ENCODE measurements around the gene CTLA4.

CTLA4 gene

DNA sequence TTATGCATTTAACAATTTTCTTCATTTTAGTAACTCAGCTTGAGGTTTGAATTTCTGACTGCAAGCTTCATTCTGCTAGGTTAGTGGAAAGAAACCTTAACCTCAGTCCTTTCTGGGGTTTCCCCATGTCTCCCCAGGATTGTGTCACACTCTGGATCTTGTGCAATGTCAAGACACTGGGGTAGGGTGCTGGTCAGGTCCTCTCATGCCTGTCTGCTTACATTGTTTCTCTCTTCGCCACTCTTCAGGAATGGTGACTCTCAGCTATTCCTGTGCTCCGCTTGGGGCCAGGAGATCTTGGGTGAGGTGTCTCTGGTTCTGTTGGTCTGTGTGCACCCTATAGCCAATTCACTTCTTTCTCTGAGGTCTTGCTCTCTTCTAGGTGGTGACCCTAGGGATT, 23.9 kb downstream of the CTLA4 start:
- no peak for DNase-seq (ENCODE audit: low spot score)

GRCh38 chr2:203892207-203892606, 24.6 kb downstream of the CTLA4 start:
- DNase-seq (ENCODE audit: low spot score): no peak

DNA sequence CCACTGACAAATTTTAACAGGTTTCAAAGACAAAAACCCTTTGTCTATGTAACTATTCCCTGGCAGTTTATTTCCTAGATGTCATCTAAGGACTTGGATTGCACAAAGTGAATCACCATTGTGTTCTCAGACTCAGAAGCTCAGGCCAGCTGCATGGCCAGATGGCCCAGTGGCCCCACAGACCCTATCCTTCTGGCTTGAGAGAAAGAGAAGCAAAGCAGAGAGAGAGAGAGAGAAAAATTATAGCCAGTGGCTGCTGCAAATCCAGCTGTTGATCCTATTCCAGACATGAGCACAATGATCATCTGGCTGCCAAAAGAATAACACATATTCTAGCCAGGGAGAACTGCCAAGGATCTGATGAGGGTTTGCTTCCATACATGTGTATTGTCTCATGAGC, 25.8 kb downstream of the CTLA4 start:
- no peak for DNase-seq (ENCODE audit: low spot score)

DNA sequence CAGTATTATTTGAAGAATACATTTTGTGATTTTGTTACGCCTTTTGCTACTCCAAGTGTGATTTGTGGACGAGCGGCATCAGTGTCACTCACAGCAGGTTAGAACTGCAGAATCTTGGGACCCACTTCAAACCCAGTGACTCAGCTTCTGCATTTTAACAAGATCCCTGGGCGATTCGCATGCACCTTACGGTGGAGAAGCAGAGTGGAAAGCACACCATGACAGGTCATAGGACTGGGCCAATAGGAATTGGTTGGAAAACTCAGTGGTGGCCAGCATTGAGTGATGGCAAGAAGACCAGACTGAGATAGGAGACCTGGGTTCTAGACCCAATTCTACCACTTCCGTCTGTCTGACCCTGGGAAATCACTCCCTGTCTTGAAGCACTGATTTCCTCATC, 26.3 kb downstream of the CTLA4 start:
- no peak for DNase-seq (ENCODE audit: low spot score)

DNA sequence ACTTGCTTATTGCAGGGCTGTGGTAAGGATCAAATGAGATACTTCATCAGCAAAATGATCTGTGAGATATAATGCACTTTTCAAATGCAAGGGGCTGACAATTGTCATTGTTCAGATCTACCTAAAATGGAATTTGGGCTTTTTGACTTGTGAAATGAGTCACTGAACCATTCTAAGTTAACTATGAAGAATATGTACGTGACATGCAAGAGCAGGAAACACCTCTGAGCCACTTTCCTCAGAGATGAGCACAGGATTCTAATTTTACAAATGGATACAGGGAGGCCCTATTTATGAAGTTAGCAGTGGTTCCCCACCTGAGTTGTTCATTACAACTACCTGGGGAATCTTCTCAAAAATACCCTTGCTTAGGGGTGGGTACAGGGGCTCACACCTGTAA, 26.7 kb downstream of the CTLA4 start:
- no peak for DNase-seq (ENCODE audit: low spot score)

DNA sequence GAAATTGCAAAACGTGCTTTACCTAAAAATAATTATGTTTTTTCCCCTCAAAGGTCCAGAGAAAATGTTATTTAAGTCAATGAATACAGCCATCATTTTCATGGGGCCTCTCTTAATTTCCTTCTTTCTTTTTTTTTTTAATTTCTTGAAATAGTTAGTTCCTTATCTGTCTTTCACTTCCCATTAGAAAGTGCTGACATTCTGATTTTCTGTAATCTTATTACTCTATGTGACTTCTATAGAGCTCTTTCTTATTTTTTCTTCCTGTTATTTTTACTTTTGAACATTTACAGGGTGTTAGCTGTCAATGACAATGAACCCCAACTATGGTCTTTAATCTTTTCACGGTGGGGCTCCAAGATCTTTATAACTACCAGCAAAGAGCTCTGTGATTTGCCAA, 30.0 kb downstream of the CTLA4 start:
- no peak for DNase-seq (ENCODE audit: low spot score)

- no peak for DNase-seq (ENCODE audit: low spot score)
These were observed 31.1 kb downstream of the CTLA4 start for GRCh38 chr2:203898657-203899056.

DNA sequence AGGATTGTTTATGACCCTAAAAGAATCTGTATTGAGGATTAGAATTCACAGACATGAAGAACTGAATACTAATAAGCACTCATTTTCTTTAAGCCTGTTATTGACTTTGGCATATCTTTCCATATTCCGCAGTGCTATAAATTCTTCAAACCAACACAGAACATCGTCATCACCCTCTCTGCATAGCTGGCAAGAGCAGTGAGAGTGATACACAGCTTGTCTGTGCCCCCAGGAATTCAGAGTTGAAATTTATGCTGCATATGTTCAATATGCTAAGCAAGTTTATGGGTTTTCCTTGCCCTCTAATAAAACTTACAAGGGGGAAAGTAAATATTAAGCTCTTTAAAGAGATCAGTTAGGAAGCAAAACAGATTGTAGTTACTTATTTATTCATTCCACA, 32.7 kb downstream of the CTLA4 start:
- no peak for DNase-seq (ENCODE audit: low spot score)

DNA sequence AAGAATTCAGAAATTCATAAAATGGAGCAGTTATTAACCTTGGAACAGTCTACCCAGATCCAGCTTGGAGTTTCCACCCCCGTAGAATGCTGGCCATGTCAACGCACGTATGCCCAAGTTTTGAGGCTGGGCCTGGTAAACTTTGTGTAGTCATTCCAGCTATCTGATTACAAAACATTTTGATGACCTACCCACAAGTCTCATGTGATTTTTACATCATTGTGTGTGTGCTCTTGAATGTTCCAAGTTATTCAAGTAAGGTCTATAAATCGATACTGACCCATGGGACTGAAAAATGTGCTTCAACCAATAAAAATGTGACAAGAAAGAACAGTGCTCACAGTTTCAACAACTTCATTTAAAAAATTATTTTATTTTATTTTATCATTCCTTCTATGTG, 36.5 kb downstream of the CTLA4 start:
- DNase-seq (ENCODE audit: low spot score): no peak

GRCh38 chr2:203905656-203906055, 38.1 kb downstream of the CTLA4 start:
- no peak for DNase-seq (ENCODE audit: low spot score)

DNA sequence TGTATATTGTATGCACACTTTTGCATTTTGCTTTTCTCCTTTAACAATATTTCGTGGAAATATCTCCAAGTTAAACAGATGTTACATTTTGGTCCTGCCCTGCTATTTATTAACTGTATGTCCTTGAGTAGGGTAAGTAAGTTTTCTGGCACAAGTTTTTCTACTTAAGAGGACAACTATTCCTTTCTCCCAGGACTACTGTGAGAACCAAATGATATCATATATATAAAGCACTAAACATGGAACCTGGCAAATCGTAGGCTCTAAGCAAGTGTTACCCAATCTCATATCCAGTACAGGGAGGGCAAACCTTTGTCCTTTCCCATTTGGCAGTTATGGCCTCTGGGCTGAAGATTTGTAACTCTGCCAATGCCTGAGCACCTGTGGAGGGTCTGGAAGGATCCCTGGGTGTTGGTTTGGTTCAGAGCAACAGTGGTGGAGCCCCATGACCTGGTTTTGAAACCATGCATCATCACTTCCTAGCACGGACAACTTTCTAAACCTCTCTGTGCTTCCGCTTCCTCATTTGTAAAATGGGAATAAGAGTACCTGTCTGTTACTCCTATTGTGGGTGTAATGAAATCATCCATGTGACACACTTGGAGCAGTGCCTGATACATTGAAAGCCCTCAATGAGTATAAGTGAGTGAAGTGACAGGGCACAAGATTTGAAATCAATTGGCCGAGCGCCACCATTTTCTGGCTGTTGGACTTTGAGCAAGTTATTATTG, 40.7 kb downstream of the CTLA4 start:
- no peak for DNase-seq (ENCODE audit: low spot score)

- DNase-seq (ENCODE audit: low spot score): no peak
These were observed 41.2 kb downstream of the CTLA4 start for GRCh38 chr2:203908797-203909185.

- peak; percentile 29 for DNase-seq (ENCODE audit: low spot score)
These were observed 41.8 kb downstream of the CTLA4 start for GRCh38 chr2:203909261-203909967.

GRCh38 chr2:203909974-203910373, 42.4 kb downstream of the CTLA4 start:
- DNase-seq (ENCODE audit: low spot score): no peak

- peak; percentile 31 for DNase-seq (ENCODE audit: low spot score)
These were observed 46.4 kb downstream of the CTLA4 start for GRCh38 chr2:203913947-203914346.

- no peak for DNase-seq (ENCODE audit: low spot score)
These were observed 47.1 kb downstream of the CTLA4 start for GRCh38 chr2:203914546-203915182.

DNA sequence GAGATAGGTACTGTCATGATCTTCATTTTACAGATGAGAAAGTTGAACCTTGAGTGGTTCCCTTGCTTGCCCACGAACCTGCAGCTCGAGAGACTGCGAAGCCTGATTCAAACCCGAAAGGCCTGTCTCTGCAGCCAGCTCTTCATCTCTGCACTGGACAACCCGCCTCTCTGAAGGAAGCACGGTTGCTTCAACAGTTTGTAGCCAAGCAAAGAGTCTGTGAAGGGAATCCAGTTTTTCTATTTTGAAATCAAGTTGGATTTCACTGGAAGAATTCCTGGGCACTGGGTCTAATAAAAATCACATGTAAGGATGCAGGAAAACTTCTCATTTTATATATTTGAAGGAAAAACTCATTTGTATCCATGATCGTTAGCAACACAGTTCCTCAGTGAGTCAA, 47.7 kb downstream of the CTLA4 start:
- DNase-seq (ENCODE audit: low spot score): no peak

DNA sequence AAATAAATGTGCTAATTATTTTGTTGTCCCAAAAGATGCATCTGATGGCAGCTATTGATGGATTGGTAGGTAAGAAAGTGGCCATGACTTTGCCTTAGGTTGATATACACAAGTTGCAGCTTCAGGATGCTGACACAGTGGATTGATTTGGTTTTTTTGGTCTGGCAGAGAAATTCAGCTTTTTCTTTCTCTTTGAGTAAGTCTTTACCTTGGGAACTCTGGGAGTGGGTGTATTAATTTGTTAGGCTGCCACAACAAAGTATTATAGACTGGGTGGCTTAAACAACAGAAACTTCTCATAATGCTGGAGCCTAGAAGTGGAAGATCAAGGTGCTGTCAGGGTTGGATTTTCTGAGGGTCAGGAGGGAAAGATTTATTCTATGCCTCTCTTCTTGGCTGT, 49.2 kb downstream of the CTLA4 start:
- no peak for DNase-seq (ENCODE audit: low spot score)

DNA sequence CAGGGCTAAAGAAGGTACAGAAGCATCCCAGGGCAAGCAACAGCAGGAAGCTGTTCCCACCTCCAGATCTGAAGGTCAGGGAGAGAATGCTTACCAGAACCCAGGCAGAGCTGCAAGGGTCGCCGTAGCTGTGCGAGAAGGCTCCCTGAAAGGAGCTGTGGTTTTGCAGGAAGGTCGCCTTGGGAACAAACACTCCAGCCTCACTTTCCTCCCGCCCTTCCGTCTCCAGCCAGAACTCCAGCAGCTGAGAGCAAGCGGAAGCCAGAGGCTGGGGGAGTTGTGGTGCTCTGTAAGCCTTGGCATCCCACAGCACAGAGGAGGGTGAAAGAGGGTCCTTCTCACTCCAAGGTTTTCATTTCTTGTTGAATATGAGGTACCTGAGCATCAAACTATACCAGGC, 50.7 kb downstream of the CTLA4 start:
- peak; percentile 33 for DNase-seq (ENCODE audit: low spot score)

GRCh38 chr2:203918839-203919238, 51.3 kb downstream of the CTLA4 start:
- DNase-seq (ENCODE audit: low spot score): peak; percentile 26

All from SK-N-DZ (cell line).